Measurements from ENCODE around the gene SPATA3.

Gene SPATA3

DNA sequence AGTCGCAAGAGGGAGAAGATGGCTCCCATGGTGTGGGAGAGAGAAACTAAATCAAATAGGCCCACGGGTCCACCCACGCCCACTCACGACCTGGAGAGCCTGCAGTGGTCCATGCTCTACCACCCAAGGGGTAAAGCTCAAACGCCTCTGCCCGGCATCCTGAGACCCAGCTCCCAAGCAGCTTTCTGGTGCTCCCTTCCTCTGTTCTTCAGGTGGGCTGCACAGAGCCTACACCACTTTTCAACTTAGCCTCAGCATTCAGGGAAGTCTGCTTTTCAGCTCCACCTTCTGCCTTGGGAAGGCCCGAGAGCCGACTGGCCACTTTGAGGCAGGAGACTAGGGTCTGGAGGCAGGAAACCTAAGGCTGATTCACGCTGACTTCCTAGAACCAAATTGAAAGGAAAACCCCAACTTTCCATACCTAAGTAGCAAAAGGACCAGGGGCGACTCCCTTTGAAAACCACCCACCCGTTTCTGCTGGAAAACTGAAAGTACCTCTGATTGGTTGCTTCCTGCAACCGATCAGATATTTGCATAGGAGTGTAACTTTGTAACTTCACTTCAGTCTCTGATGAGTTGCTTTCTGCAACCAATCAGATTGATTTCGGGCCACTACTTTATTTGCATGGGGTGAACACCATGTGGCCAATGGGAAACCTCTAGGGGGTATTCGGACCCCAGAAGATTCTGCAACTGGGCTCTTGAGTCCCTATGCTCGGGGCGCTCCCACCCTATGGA lies 26.8 kb upstream of the SPATA3 start:
- DNase-seq, result no peak

DNA sequence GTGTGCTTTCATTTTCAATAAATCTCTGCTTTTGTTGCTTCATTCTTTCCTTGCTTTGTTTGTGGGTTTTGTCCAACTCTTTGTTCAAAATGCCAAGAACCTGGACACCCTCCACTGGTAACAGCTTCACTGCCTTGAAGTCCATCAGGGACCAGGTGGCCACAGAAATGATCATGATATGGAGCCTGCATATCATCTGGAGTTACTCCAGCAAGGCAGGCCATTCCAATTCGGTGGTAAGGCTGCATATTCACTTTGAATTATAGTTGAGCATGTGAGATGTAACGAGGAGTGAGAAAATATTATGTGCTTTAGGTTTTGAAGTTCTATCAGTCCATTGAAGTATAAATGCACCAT lies 26.3 kb upstream of the SPATA3 start:
- DNase-seq, result no peak

DNA sequence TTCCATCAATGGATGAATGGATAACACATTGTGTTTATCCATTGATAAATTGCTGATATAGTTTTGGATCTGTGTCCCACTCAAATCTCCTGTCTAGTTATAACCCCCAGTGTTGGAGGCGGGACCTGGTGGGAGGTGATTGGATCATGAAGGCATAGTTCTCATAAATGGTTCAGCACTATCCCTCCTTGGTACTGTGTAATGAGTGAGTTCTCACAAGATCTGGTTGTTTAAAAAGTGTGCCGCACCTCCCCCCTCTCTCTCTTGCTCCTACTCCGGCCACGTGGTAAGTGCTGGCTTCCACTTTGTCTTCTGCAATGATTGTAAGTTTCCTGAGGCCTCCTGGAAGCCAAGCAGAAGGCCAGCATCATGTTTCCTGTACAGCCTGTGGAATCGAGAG lies 23.9 kb upstream of the SPATA3 start:
- no peak for DNase-seq

GRCh38 chr2:230974096-230974913 lies 21.6 kb upstream of the SPATA3 start:
- DNase-seq, result no peak

GRCh38 chr2:230975927-230976326 lies 20.0 kb upstream of the SPATA3 start:
- no peak for DNase-seq

GRCh38 chr2:230976671-230977171 lies 19.2 kb upstream of the SPATA3 start:
- no peak for DNase-seq

DNA sequence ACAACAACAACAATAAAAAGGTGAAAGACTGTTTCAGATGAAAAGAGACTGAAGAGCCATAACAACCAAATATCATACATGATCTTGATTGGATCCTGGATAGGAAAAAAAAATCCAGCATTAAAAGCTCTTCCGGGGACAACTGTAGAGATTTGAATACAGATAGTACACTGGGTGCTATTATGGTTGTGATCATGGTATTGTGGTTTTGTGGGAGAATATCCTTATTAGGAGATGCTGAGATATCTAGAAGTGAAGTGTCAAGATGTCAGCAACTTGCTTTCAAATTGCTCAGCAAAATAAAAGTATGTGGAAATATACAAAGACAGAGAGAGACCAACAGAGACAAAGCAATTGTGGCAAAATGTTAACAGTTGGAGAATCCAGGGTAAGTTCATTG lies 15.5 kb upstream of the SPATA3 start:
- no peak for DNase-seq

DNA sequence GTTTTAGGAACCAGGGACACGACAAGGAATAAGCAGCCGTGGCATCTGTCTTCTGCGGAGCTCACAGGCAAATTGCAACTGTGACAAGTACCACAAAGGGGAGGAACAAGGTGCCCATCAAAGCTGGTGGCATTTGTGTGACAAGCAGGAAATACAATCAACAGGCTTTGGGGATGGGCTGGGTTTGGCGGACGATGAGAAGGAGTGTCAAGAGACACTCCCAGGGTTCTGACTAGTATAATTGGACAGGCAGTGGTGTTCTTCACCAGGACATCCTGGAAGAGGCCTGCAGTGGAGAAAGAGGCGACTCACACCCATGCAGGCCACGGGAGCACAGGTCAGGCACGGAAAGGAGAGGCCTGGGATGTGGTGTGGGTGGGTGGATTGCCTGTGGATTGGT lies 14.2 kb upstream of the SPATA3 start:
- DNase-seq, result no peak

DNA sequence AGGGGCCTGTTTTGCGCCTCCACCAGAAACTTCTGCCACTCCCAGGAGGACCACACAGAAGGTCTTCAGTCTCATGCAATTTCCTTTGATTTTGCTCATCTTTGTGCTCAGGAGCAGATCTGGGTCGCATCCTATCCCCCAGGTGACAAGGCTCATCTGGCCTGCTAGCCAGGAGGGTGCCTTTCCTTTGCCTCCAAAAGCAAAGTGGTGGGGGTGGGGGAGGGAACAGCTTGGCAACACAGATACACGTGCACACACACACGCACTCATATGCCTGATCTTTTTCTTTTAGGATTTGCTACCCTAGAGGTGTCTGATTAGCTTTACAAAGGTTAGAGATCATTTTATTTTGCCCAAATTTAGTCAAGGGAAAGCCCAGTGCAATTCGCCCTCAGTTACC lies 13.8 kb upstream of the SPATA3 start:
- no peak for DNase-seq

DNA sequence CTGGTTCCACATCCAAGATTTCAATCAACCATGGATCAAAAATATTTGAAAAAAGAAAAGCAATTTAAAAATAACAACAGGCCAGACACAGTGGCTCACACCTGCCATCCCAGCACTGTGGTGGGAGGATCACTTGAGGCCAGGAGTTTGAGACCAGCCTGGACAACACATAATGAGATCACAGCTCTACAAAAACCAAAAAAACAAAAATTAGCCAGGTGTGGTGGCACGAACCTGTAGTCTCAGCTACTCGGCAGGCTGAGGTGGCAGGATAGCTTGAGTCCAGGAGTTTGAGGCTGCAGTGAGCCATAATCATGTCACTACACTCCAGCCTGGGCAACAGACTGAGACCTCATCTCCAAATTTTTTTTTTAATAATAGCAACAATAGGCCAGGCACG lies 13.4 kb upstream of the SPATA3 start:
- no peak for DNase-seq

GRCh38 chr2:230983566-230983965 lies 12.4 kb upstream of the SPATA3 start:
- no peak for DNase-seq

GRCh38 chr2:230984393-230985220 lies 11.3 kb upstream of the SPATA3 start:
- DNase-seq, result no peak

DNA sequence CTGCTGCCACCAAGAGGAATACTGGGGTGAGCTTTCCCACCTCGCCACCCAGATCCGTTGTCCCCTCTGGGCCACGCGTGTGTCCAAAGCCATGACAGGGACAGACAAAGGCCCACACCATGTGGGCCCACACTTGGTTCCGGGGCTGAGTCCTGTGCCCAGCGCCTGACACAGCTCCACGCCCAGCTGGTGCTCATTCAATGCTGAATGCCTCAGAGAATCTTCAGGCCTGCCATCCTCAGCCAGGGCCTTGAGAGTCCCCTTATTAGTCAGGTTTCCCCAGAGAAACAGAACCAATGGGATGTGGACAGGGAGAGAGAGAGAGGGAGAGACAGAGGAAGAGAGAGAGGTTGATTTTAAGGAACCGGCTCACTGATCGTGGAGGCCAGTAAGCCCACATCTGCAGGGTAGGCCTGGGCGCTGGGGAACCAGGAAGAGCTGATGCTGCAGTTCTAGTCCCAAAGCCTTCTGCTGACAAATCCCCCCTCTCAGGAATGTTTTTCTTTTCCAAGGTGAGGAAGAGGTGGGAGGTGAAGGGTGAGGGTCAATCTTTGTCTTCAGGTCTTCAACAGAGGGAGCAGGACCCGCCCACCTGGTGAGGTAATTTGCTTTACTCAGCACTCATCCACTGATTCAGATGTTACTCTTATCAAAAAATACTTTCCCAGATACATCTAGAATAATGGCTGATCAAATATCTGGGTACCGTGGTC lies 10.2 kb upstream of the SPATA3 start:
- no peak for DNase-seq

DNA sequence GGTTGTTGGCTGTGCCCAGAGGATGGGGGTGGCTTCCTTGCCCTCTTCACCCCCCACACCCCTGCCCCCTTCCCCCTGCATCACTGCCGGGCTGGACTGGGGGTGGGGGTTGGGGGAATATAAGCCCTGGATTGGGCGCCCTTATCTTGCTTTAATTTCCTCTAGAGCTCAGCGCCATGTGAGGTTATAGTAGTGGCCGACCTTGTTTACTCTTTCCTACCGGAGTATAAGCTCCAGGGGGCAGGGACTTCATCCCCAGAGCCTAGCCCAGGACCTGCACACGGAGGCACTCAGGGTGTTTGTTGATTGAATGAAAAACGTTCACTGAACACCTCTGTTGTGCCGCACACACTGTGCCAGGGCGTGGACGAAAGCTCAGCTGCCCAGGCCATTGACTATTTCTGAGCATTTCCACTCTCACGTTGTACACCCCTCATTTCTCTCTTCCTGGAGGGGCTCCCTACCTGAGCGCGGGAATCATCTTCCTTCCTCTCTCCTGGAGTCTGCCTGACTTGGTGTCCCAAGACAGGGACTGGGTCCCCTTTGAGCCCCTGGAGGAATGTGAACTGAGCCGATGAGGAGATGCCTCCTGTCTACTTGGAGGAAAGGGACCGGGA lies 9.3 kb upstream of the SPATA3 start:
- no peak for DNase-seq

- peak in 1 of 2 experiments; percentile 14 for DNase-seq
Observed at GRCh38 chr2:230987137-230988020, 8.5 kb upstream of the SPATA3 start.

DNA sequence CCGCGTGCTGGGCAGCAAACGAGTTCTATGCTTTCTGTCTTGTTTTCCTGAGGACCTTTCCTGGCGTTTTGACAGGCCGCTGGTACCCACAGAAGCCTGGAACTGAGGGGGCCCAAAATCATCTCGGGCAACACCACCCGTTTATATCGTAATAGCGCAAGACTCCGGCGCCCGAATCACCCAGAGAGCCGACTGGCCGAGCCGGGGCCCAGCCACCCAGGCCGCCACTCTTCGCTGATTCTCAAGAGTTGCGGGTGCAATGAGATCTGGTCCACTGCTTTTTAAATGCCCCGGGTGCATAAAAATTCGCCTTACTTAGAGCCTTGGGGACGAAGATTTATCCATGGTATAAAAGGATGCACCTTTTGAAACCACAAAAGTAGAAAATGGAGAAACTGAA lies 6.2 kb upstream of the SPATA3 start:
- DNase-seq, result no peak

GRCh38 chr2:230990131-230990898 lies 5.6 kb upstream of the SPATA3 start:
- DNase-seq, result no peak

GRCh38 chr2:230990899-230991150 lies 5.1 kb upstream of the SPATA3 start:
- DNase-seq, result no peak

DNA sequence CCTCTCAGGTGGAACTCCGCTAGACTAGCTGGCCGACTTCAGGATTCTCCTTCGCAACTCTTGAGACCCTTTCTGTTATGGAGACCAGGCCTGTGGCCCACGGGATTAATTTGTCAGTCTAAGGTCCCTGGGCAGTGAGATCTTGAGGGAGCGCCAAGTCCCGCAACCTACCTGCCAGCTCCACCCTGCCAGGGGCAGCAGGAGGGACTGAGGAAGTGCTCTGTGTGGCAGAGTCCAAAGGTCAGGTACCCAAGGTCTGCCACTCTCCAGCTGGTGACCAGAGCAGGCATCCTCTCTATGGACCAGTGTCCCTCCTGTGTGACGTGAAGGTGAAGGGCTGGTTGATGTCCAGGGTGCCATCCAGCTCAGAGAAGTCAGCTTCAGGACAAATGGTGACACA lies 4.3 kb upstream of the SPATA3 start:
- DNase-seq, result no peak

- no peak for DNase-seq
Observed at GRCh38 chr2:230996661-230997060, 740 bp downstream of the SPATA3 start.

DNA sequence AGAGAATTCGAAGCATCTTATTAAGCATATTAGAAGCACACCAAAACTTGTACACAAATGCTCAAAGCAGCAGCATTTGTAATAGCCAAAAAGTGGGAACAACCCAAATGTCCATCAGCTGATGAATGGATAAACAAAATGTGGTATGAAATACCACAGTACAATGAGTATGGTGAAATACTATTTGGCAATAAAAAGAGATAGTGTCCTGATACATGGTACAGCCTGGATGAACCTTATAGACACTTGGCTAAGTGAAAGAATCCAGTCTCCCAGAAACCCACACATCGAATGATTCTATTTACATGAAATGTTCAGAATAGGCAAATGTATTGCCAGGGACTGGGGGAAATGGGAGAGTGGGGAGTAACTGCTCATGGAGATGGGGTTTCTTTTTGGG lies 3.0 kb downstream of the SPATA3 start:
- no peak for DNase-seq
